ENCODE data around the gene MUC5B. TPM values are rescaled to one million over a fixed set of nuclear protein-coding genes. Genes with fewer than 3 reads are reported as not detected.
A peak's percentile ranks its signal among the peaks of the same experiment; 100 is the strongest.

The MUC5B gene
- total and polyA plus RNA-seq, 9 donors: 0.02 to 35.3 (median 1.1) TPM; not detected in 1

DNA sequence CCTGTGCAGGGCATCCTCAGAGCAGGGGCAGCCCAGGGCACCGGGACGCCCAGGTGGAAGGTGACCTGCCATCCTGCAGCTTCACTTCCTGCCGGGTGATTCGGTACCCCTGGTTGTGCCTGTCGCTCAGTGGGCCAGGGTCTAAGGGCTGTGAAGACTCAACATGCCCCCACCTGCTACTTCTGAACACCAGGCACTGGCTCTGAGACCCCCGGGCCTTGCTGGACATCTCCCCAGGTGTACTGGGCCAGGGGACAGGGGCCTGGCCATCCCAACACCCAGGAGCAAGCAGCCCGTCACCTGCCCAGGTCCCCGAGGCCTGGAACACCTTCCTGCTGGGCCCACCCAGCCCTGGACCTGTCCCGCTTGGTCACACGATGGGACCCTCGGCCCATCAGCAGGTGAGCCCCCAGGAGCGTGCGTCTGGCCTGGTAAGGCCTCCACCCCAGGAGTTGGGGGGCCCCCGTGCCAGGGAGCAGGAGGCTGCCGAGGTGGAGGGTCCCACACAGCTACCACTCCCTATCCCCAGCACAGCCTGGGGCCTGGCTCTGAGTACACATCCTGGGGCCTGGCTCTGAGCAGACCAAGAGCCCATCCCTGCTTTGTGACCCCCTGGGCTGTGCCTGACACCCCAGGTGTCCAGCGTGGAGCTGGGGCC is 3.9 kb upstream of the MUC5B start:
- Histone ChIP-seq H3K4me3 (no peak overlapping the region), H3K27ac (no peak overlapping the region), H3K4me1 (ENCODE audit: insufficient read depth) (no peaks in the 10 kb centered on the region), H3K9me3 (no peaks in the 10 kb centered on the region), H3K27me3 (peaks cover 3% of the 10 kb centered on the region), H3K36me3 (no peaks in the 10 kb centered on the region)
- peak in 1 of 5 donors; percentile 10 for DNase-seq
- 83 to 89% (median 85%) methylated on average over 15 to 16 of the region's 16 CpGs for WGBS, 3 donors
- intact Hi-C loops (cut with DNase I): no loop called here
- TF ChIP-seq POLR2A (IDR thresholded peaks at IDR 0.05) (no peak), CTCF (IDR thresholded peaks at IDR 0.05) (no peak), EP300 (IDR thresholded peaks at IDR 0.05) (no peak)

GRCh38 chr11:1219446-1219833 is 3.4 kb upstream of the MUC5B start:
- Histone ChIP-seq H3K27me3 (peaks cover 3% of the 10 kb centered on the region), H3K4me3 (no peak overlapping the region), H3K9me3 (no peaks in the 10 kb centered on the region), H3K27ac (no peak overlapping the region), H3K4me1 (ENCODE audit: insufficient read depth) (no peaks in the 10 kb centered on the region), H3K36me3 (no peaks in the 10 kb centered on the region)
- DNase-seq: peak in 1 of 5 donors; percentile 2
- intact Hi-C loops (cut with DNase I): no loop called here
- no peak for TF ChIP-seq EP300 (IDR thresholded peaks at IDR 0.05)
- no peak for TF ChIP-seq CTCF (IDR thresholded peaks at IDR 0.05)
- no peak for TF ChIP-seq POLR2A (IDR thresholded peaks at IDR 0.05)
- WGBS, 3 donors: 44 to 51% (median 50%) methylated on average over 6 to 10 of the region's 10 CpGs

- H3K4me1 ChIP-seq (ENCODE audit: insufficient read depth): no peaks in the 10 kb centered on the region
- 39 to 50% (median 40%) methylated on average over 47 to 48 of the region's 48 CpGs for WGBS, 3 donors
- no peaks in the 10 kb centered on the region for H3K9me3 ChIP-seq
- intact Hi-C loops (cut with DNase I): no loop called here
- no peaks in the 10 kb centered on the region for H3K36me3 ChIP-seq
- DNase-seq: peak in 2 of 5 donors; percentile 16 to 33
- H3K4me3 ChIP-seq: no peak overlapping the region
- H3K27me3 ChIP-seq: peaks cover 3% of the 10 kb centered on the region
- no peak overlapping the region for H3K27ac ChIP-seq
- no peak for TF ChIP-seq POLR2A (IDR thresholded peaks at IDR 0.05)
- TF ChIP-seq CTCF (IDR thresholded peaks at IDR 0.05): no peak
These were observed 2.7 kb upstream of the MUC5B start for GRCh38 chr11:1219834-1220815.

DNA sequence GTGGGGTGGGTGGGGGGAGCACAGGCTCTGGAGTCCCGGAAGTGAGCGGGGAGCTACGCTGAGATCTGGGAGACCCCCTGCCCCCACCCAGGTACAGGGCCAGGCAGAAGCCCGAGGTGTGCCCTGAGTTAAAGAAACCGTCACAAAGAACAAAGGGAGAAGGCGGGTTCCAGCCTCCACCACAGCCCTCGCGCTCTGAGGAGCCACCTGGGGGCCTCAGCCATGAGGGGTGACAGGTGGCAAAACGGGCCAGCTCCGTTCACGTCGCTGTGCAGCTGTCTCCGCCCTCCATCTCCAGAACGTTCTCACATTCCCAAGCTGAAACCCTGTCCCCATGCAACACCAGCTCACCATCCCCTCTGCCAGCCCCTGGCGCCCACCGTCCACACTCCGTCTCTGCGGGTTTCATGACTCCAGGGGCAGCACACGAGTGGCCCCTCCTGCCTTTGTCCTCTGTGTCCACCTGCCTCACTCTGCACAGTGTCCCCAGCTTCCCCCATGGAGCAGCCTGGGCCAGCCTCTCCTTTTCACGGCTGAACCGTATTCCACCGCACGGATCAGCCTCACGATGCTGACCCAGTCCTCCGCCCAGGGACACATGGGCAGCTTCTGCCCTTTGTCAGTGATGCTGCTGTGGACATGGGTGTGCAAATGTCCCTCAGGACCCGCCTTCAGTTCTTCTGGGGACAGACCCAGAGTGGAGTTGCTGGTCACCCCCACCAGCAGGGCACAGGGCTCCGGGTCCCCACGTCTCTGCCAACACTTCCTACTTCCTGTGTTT is 1.7 kb upstream of the MUC5B start:
- Histone ChIP-seq H3K9me3 (no peaks in the 10 kb centered on the region), H3K4me1 (ENCODE audit: insufficient read depth) (no peaks in the 10 kb centered on the region), H3K36me3 (no peaks in the 10 kb centered on the region), H3K27ac (no peak overlapping the region), H3K4me3 (no peak overlapping the region), H3K27me3 (peaks cover 3% of the 10 kb centered on the region)
- WGBS, 3 donors: 60 to 69% (median 67%) methylated on average over 28 of the region's 28 CpGs
- TF ChIP-seq POLR2A (IDR thresholded peaks at IDR 0.05) (no peak), CTCF (IDR thresholded peaks at IDR 0.05) (no peak), EP300 (IDR thresholded peaks at IDR 0.05) (no peak)
- peak in 1 of 5 donors; percentile 8 for DNase-seq
- intact Hi-C loops (cut with DNase I): no loop called here

All from ovary (tissue), 9 donors.